ENCODE results near the gene KRT71.

Gene KRT71

GRCh38 chr12:52552055-52552454 lies 890 bp downstream of the KRT71 start:
- no peaks in the 10 kb centered on the region for H4K20me1 ChIP-seq (ENCODE audit: insufficient read depth, low read length, poor library complexity, severe bottlenecking)
- no peaks in the 10 kb centered on the region for H3K79me2 ChIP-seq (ENCODE audit: insufficient read depth, low read length)
- H3K4me2 ChIP-seq (ENCODE audit: low read depth, low read length, poor library complexity, severe bottlenecking), result no peak overlapping the region
- no peaks in the 10 kb centered on the region for H3K9me3 ChIP-seq (ENCODE audit: insufficient read depth, low read depth, low read length)
- no peaks in the 10 kb centered on the region for H3K27me3 ChIP-seq (ENCODE audit: insufficient read depth, low read length, poor library complexity, severe bottlenecking)
- H3K9me2 ChIP-seq (replicated peaks; ENCODE audit: low read depth, low read length), result no peaks in the 10 kb centered on the region
- TF ChIP-seq CTCF (conservative IDR thresholded peaks at IDR 0.05; ENCODE audit: low read length) (no peak), EZH2phosphoT487 (IDR thresholded peaks at IDR 0.05; ENCODE audit: borderline replicate concordance) (no peak)
- H3K36me3 ChIP-seq (ENCODE audit: insufficient read depth, low read length), result no peaks in the 10 kb centered on the region
- no peak overlapping the region for H3K4me3 ChIP-seq (ENCODE audit: low read length, poor library complexity, severe bottlenecking)
- H3K9ac ChIP-seq (ENCODE audit: low read depth, low read length, poor library complexity, severe bottlenecking), result no peak overlapping the region
- no peak overlapping the region for H2AFZ ChIP-seq (ENCODE audit: low read length)
- no peaks in the 10 kb centered on the region for H3F3A ChIP-seq (ENCODE audit: low read depth)
- no peaks in the 10 kb centered on the region for H3K4me1 ChIP-seq (ENCODE audit: insufficient read depth, low read length, poor library complexity, severe bottlenecking)

- Histone ChIP-seq H3K27me3 (ENCODE audit: insufficient read depth, low read length, poor library complexity, severe bottlenecking) (no peaks in the 10 kb centered on the region), H3K4me2 (ENCODE audit: low read depth, low read length, poor library complexity, severe bottlenecking) (no peak overlapping the region), H3K79me2 (ENCODE audit: insufficient read depth, low read length) (no peaks in the 10 kb centered on the region), H2AFZ (ENCODE audit: low read length) (no peak overlapping the region), H3K4me3 (ENCODE audit: low read length, poor library complexity, severe bottlenecking) (no peak overlapping the region), H3K9me2 (replicated peaks; ENCODE audit: low read depth, low read length) (no peaks in the 10 kb centered on the region), H3F3A (ENCODE audit: low read depth) (no peaks in the 10 kb centered on the region), H3K9me3 (ENCODE audit: insufficient read depth, low read depth, low read length) (no peaks in the 10 kb centered on the region), H3K36me3 (ENCODE audit: insufficient read depth, low read length) (no peaks in the 10 kb centered on the region), H3K4me1 (ENCODE audit: insufficient read depth, low read length, poor library complexity, severe bottlenecking) (no peaks in the 10 kb centered on the region), H4K20me1 (ENCODE audit: insufficient read depth, low read length, poor library complexity, severe bottlenecking) (no peaks in the 10 kb centered on the region), H3K9ac (ENCODE audit: low read depth, low read length, poor library complexity, severe bottlenecking) (no peak overlapping the region)
- TF ChIP-seq EZH2phosphoT487 (IDR thresholded peaks at IDR 0.05; ENCODE audit: borderline replicate concordance), result no peak
- TF ChIP-seq CTCF (conservative IDR thresholded peaks at IDR 0.05; ENCODE audit: low read length), result no peak
Observed at GRCh38 chr12:52551216-52551865, 1.6 kb downstream of the KRT71 start.

GRCh38 chr12:52546126-52546525 lies 6.8 kb downstream of the KRT71 start:
- H3K79me2 ChIP-seq (ENCODE audit: insufficient read depth, low read length), result no peaks in the 10 kb centered on the region
- H2AFZ ChIP-seq (ENCODE audit: low read length), result no peak overlapping the region
- H4K20me1 ChIP-seq (ENCODE audit: insufficient read depth, low read length, poor library complexity, severe bottlenecking), result no peaks in the 10 kb centered on the region
- no peak overlapping the region for H3K9ac ChIP-seq (ENCODE audit: low read depth, low read length, poor library complexity, severe bottlenecking)
- H3K4me2 ChIP-seq (ENCODE audit: low read depth, low read length, poor library complexity, severe bottlenecking), result no peak overlapping the region
- no peaks in the 10 kb centered on the region for H3K36me3 ChIP-seq (ENCODE audit: insufficient read depth, low read length)
- no peaks in the 10 kb centered on the region for H3K27me3 ChIP-seq (ENCODE audit: insufficient read depth, low read length, poor library complexity, severe bottlenecking)
- no peaks in the 10 kb centered on the region for H3K4me1 ChIP-seq (ENCODE audit: insufficient read depth, low read length, poor library complexity, severe bottlenecking)
- no peak overlapping the region for H3K4me3 ChIP-seq (ENCODE audit: low read length, poor library complexity, severe bottlenecking)
- TF ChIP-seq CTCF (conservative IDR thresholded peaks at IDR 0.05; ENCODE audit: low read length) (no peak), EZH2phosphoT487 (IDR thresholded peaks at IDR 0.05; ENCODE audit: borderline replicate concordance) (no peak)
- no peaks in the 10 kb centered on the region for H3K9me2 ChIP-seq (replicated peaks; ENCODE audit: low read depth, low read length)
- H3K9me3 ChIP-seq (ENCODE audit: insufficient read depth, low read depth, low read length), result no peaks in the 10 kb centered on the region
- H3F3A ChIP-seq (ENCODE audit: low read depth), result no peaks in the 10 kb centered on the region

Measured in Loucy (cell line).